ENCODE measurements around the gene BTNL2.
"Not testable (repeated sequence)": the region's sequence is repeated elsewhere in the genome, so short reads cannot be mapped to it uniquely, and the experiment has no call there.

GRCh38 chr6:32433950-32434349 is 27.0 kb upstream of the BTNL2 start:
- not testable (repeated sequence) for TF ChIP-seq CTCF (optimal IDR thresholded peaks at IDR 0.05 in 1 of 3, IDR thresholded peaks at IDR 0.05 in 1 of 3, conservative IDR thresholded peaks at IDR 0.05 in 1 of 3; ENCODE audit: extremely low read depth in 1 of 3, insufficient read depth in 2 of 3, low read length in 3 of 3); EZH2 (IDR thresholded peaks at IDR 0.05; ENCODE audit: low read length)

All from keratinocyte (primary cell).